ENCODE results near the gene PLEKHA5.
"Not testable (repeated sequence)": the region's sequence is repeated elsewhere in the genome, so short reads cannot be mapped to it uniquely, and the experiment has no call there.

Gene PLEKHA5

GRCh38 chr12:19201661-19202060, 72.1 kb downstream of the PLEKHA5 start:
- DNase-seq (ENCODE audit: low spot score), result no peak

- no peak for DNase-seq (ENCODE audit: low spot score)
These were observed 73.5 kb downstream of the PLEKHA5 start for GRCh38 chr12:19203013-19203412.

GRCh38 chr12:19203539-19204506, 74.3 kb downstream of the PLEKHA5 start:
- no peak for DNase-seq (ENCODE audit: low spot score)

GRCh38 chr12:19205120-19205519, 75.6 kb downstream of the PLEKHA5 start:
- no peak for DNase-seq (ENCODE audit: low spot score)

GRCh38 chr12:19206493-19207077, 77.1 kb downstream of the PLEKHA5 start:
- DNase-seq (ENCODE audit: low spot score), result no peak

GRCh38 chr12:19208456-19208855, 78.9 kb downstream of the PLEKHA5 start:
- DNase-seq (ENCODE audit: low spot score), result no peak

GRCh38 chr12:19209661-19210060, 80.1 kb downstream of the PLEKHA5 start:
- DNase-seq (ENCODE audit: low spot score), result no peak

- DNase-seq (ENCODE audit: low spot score), result no peak
These were observed 82.3 kb downstream of the PLEKHA5 start for GRCh38 chr12:19211802-19212201.

- DNase-seq (ENCODE audit: low spot score), result no peak
These were observed 82.7 kb downstream of the PLEKHA5 start for GRCh38 chr12:19212245-19212644.

- no peak for DNase-seq (ENCODE audit: low spot score)
These were observed 84.5 kb downstream of the PLEKHA5 start for GRCh38 chr12:19214020-19214419.

- DNase-seq (ENCODE audit: low spot score), result no peak
These were observed 85.6 kb downstream of the PLEKHA5 start for GRCh38 chr12:19215115-19215514.

GRCh38 chr12:19217446-19217845, 87.9 kb downstream of the PLEKHA5 start:
- DNase-seq (ENCODE audit: low spot score), result no peak

GRCh38 chr12:19220205-19220604, 90.7 kb downstream of the PLEKHA5 start:
- DNase-seq (ENCODE audit: low spot score), result no peak

- no peak for DNase-seq (ENCODE audit: low spot score)
These were observed 91.4 kb downstream of the PLEKHA5 start for GRCh38 chr12:19220852-19221466.

GRCh38 chr12:19222558-19222957, 93.0 kb downstream of the PLEKHA5 start:
- DNase-seq (ENCODE audit: low spot score), result no peak

GRCh38 chr12:19223018-19223417, 93.5 kb downstream of the PLEKHA5 start:
- no peak for DNase-seq (ENCODE audit: low spot score)

- DNase-seq (ENCODE audit: low spot score), result no peak
These were observed 94.2 kb downstream of the PLEKHA5 start for GRCh38 chr12:19223695-19224094.

- DNase-seq (ENCODE audit: low spot score), result no peak
These were observed 95.2 kb downstream of the PLEKHA5 start for GRCh38 chr12:19224746-19225145.

- DNase-seq (ENCODE audit: low spot score), result no peak
These were observed 97.8 kb downstream of the PLEKHA5 start for GRCh38 chr12:19227190-19227879.

GRCh38 chr12:19227880-19228210, 98.3 kb downstream of the PLEKHA5 start:
- DNase-seq (ENCODE audit: low spot score), result no peak

- not testable (repeated sequence) for DNase-seq (ENCODE audit: low spot score)
These were observed 99.5 kb downstream of the PLEKHA5 start for GRCh38 chr12:19229021-19229420.

- no peak for DNase-seq (ENCODE audit: low spot score)
These were observed 100.8 kb downstream of the PLEKHA5 start for GRCh38 chr12:19230299-19230866.
